Endometrial microvascular endothelial cells (primary cell): Measurements from ENCODE around the gene MAP1S. TPM values are rescaled to one million over a fixed set of nuclear protein-coding genes. Genes with fewer than 3 reads are reported as not detected.

Source experiments
- in situ Hi-C: cut with HindIII; loops from 2 replicates; pipeline ENCODE4 v1.10.0; 2017; ENCODE audit warnings: low sequenced_read_pairs, low pct_unique_long_range_greater_than_20kb; ENCODE audit errors: inconsistent ontology term
- total RNA-seq: library from RNA; depleted of rRNA; stranded (reverse); fragments of >200 nt; gene quantifications from one replicate; pipeline ENCODE4 v1.2.3, GENCODE V29; 2015; ENCODE audit errors: inconsistent ontology term

The MAP1S gene
- total RNA-seq, 1 donor from 2014 or later, result 33.6 TPM

DNA sequence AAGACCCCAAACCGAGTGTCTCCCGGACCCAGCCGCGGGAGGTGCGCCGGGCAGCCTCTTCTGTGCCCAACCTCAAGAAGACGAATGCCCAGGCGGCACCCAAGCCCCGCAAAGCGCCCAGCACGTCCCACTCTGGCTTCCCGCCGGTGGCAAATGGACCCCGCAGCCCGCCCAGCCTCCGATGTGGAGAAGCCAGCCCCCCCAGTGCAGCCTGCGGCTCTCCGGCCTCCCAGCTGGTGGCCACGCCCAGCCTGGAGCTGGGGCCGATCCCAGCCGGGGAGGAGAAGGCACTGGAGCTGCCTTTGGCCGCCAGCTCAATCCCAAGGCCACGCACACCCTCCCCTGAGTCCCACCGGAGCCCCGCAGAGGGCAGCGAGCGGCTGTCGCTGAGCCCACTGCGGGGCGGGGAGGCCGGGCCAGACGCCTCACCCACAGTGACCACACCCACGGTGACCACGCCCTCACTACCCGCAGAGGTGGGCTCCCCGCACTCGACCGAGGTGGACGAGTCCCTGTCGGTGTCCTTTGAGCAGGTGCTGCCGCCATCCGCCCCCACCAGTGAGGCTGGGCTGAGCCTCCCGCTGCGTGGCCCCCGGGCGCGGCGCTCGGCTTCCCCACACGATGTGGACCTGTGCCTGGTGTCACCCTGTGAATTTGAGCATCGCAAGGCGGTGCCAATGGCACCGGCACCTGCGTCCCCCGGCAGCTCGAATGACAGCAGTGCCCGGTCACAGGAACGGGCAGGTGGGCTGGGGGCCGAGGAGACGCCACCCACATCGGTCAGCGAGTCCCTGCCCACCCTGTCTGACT, 7.9 kb downstream of the MAP1S start:
- in situ Hi-C loops, result no loop called here

DNA sequence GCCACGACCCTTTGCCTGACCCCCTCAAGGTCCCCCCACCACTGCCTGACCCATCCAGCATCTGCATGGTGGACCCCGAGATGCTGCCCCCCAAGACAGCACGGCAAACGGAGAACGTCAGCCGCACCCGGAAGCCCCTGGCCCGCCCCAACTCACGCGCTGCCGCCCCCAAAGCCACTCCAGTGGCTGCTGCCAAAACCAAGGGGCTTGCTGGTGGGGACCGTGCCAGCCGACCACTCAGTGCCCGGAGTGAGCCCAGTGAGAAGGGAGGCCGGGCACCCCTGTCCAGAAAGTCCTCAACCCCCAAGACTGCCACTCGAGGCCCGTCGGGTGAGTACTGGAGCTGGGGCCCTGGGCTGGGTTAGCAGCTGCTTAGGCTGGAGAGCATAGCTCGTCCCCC, 8.6 kb downstream of the MAP1S start:
- in situ Hi-C loops, result no loop called here

- in situ Hi-C loops, result no loop called here
Measured at GRCh38 chr19:17733127-17733526, 13.8 kb downstream of the MAP1S start.

- in situ Hi-C loops, result no loop called here
Measured at GRCh38 chr19:17734146-17734545, 14.9 kb downstream of the MAP1S start.

DNA sequence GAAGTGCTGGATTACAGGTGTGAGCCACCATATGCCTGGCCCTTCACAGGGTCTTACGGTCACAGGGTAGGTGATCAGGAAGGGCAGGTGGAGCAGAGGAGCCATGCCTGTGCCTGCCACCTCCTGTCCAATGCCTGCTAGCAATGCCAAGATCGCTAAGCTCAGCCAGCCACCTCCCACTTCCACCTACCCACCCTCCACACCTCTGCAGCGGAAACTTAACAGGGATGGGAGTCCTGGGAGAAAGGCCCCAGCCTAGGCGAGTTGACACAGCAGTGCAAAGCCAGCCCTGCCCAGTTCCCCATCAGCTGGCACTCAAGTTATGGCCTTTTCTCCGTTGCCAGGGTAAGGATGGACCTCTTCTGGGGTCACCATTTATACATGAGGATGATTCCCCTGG, 16.1 kb downstream of the MAP1S start:
- in situ Hi-C loops, result no loop called here

- in situ Hi-C loops, result no loop called here
Measured at GRCh38 chr19:17737690-17738153, 18.4 kb downstream of the MAP1S start.

DNA sequence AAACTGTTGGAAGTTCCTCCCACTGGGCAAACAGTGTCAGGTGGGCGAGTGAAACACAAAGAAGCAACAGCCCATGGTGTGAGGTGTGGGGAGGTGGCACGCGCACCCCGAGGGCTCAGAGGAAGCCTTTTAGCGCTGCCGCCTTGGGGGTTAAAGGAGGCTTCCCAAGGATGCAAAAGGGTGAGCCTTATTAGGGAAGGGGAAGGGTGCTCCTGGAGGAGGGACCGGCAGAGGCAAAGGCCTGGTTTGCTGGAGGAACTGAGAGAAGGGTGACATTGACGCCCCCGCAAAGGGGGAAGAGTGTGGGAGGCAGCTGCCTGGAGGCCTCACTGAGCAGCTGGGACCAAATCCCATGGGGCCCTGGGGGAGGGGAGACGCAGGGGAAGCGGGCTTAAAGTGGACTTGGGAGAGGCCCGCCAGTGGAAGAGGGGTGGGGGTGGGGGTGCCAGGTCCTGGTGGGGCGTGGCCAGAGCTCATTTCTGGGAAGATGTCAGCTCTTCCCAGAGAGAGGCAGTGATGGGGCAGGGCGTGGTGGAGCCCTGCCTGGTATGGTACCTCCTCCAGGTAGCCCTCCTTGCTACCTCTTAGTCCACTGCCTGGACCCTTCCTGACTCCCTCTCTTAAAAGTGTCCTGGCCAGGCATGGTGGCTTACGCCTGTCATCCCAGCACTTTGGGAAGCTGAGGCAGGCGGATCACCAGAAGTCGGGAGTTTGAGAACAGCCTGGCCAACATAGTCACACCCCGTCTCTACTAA, 20.0 kb downstream of the MAP1S start:
- in situ Hi-C loops, result no loop called here

GRCh38 chr19:17741456-17741855, 22.2 kb downstream of the MAP1S start:
- in situ Hi-C loops, result no loop called here

- in situ Hi-C loops, result no loop called here
Measured at GRCh38 chr19:17743874-17744580, 24.7 kb downstream of the MAP1S start.

GRCh38 chr19:17747205-17748098, 28.2 kb downstream of the MAP1S start:
- in situ Hi-C loops, result no loop called here

- in situ Hi-C loops, result no loop called here
Measured at GRCh38 chr19:17748884-17749638, 29.8 kb downstream of the MAP1S start.

GRCh38 chr19:17749912-17750317, 30.6 kb downstream of the MAP1S start:
- in situ Hi-C loops, result no loop called here

- in situ Hi-C loops, result no loop called here
Measured at GRCh38 chr19:17751103-17751911, 32.0 kb downstream of the MAP1S start, which contains the start of gene FCHO1. Gene FCHO1, plus strand, starts transcription at chr19:17751477. Its CDS starts 3,688 bp downstream, at chr19:17755165.

GRCh38 chr19:17751912-17752273, 32.6 kb downstream of the MAP1S start:
- in situ Hi-C loops, result no loop called here

DNA sequence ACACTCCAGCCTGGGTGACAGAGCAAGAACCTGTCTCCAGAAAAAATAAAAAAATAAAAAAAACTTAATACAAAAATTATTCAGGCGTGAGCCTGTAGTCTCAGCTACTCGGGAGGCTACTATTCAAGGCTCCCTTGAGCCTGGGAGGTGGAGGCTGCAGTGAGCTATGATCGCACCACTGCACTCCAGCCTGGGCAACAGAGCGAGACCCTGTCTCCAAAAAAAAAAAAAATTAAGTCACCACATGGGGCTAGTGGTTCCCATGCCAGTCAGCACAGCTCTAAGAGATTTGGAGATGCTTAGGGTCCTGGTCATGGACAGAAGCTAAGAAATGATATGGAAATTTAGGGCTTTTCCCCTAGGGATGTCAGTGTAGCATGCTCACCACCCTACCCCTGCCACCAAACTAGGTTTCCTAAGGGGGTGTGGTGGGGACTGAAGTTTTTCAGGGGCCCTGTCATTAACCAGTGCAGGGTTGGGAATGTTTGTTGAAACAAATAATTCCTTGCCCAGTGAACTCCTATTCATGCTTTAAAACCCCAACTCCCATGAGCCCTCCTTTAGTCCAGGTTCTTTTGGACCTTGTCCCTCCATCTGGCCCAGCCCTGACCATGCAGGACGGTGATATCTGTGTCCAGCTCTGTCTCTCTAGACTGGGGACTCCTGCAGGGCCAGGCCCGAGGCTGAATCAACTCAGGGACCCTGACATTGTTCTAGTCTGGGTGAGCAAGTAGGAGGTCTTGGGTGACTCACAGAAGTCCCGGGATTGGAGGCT, 33.8 kb downstream of the MAP1S start:
- in situ Hi-C loops, result no loop called here

DNA sequence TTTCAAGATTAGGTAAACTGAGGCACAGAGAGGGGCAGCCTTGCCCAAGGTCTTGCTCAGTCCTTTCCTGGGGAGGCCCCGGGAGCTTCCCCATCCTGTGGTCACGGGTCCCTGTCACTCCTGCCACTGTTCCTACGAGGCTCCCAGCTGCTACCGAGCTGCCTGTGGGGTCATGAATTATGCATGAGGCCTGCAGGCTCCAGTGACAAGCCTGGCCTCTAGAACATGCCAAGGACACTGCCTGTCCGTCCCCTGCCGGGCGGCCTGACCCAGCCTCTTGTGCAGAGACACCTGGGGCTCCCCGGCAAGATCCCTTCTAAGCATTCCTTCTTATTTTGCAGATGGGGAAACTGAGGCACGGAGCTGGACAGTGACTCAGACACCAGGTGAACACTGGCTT, 34.7 kb downstream of the MAP1S start:
- in situ Hi-C loops, result no loop called here
